ENCODE data around the gene PTPN2.
"Not testable (repeated sequence)": the region's sequence is repeated elsewhere in the genome, so short reads cannot be mapped to it uniquely, and the experiment has no call there.

DNA sequence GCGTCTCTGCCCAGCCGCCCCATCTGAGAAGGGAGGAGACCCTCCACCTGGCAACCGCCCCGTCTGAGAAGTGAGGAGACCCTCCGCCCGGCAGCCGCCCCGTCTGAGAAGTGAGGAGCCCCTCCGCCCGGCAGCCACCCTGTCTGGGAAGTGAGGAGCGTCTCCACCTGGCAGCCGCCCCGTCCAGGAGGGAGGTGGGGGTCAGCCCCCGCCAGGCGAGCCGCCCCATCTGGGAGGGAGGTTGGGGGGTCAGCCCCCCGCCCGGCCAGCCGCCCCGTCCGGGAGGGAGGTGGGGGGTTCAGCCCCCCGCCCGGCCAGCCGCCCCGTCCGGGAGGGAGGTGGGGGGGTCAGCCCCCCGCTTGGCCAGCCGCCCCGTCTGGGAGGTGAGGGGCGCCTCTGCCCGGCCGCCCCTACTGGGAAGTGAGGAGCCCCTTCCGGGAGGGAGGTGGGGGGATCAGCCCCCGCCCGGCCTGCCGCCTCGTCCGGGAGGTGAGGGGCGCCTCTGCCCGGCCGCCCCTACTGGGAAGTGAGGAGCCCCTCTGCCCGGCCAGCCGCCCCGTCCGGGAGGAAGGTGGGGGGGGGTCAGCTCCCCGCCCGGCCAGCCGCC, 10.0 kb downstream of the PTPN2 start:
- TF ChIP-seq, protein P1, sequence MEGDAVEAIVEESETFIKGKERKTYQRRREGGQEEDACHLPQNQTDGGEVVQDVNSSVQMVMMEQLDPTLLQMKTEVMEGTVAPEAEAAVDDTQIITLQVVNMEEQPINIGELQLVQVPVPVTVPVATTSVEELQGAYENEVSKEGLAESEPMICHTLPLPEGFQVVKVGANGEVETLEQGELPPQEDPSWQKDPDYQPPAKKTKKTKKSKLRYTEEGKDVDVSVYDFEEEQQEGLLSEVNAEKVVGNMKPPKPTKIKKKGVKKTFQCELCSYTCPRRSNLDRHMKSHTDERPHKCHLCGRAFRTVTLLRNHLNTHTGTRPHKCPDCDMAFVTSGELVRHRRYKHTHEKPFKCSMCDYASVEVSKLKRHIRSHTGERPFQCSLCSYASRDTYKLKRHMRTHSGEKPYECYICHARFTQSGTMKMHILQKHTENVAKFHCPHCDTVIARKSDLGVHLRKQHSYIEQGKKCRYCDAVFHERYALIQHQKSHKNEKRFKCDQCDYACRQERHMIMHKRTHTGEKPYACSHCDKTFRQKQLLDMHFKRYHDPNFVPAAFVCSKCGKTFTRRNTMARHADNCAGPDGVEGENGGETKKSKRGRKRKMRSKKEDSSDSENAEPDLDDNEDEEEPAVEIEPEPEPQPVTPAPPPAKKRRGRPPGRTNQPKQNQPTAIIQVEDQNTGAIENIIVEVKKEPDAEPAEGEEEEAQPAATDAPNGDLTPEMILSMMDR (conservative IDR thresholded peaks at IDR 0.05; ENCODE audit: low read depth in 2 of 2) = not testable (repeated sequence)
- not testable (repeated sequence) for TF ChIP-seq JUNB (IDR thresholded peaks at IDR 0.05; ENCODE audit: unreplicated experiment); POLR2AphosphoS5 (IDR thresholded peaks at IDR 0.05; ENCODE audit: low read depth); STAT1 (IDR thresholded peaks at IDR 0.05; ENCODE audit: unreplicated experiment); EZH2phosphoT487 (IDR thresholded peaks at IDR 0.05; ENCODE audit: unreplicated experiment); NANOG (IDR thresholded peaks at IDR 0.05; ENCODE audit: borderline replicate concordance); EZH2 (IDR thresholded peaks at IDR 0.05; ENCODE audit: low read depth, unreplicated experiment)
- TF ChIP-seq, protein P2, sequence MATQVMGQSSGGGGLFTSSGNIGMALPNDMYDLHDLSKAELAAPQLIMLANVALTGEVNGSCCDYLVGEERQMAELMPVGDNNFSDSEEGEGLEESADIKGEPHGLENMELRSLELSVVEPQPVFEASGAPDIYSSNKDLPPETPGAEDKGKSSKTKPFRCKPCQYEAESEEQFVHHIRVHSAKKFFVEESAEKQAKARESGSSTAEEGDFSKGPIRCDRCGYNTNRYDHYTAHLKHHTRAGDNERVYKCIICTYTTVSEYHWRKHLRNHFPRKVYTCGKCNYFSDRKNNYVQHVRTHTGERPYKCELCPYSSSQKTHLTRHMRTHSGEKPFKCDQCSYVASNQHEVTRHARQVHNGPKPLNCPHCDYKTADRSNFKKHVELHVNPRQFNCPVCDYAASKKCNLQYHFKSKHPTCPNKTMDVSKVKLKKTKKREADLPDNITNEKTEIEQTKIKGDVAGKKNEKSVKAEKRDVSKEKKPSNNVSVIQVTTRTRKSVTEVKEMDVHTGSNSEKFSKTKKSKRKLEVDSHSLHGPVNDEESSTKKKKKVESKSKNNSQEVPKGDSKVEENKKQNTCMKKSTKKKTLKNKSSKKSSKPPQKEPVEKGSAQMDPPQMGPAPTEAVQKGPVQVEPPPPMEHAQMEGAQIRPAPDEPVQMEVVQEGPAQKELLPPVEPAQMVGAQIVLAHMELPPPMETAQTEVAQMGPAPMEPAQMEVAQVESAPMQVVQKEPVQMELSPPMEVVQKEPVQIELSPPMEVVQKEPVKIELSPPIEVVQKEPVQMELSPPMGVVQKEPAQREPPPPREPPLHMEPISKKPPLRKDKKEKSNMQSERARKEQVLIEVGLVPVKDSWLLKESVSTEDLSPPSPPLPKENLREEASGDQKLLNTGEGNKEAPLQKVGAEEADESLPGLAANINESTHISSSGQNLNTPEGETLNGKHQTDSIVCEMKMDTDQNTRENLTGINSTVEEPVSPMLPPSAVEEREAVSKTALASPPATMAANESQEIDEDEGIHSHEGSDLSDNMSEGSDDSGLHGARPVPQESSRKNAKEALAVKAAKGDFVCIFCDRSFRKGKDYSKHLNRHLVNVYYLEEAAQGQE (IDR thresholded peaks at IDR 0.05; ENCODE audit: unreplicated experiment) = not testable (repeated sequence)
- TF ChIP-seq, protein P3, sequence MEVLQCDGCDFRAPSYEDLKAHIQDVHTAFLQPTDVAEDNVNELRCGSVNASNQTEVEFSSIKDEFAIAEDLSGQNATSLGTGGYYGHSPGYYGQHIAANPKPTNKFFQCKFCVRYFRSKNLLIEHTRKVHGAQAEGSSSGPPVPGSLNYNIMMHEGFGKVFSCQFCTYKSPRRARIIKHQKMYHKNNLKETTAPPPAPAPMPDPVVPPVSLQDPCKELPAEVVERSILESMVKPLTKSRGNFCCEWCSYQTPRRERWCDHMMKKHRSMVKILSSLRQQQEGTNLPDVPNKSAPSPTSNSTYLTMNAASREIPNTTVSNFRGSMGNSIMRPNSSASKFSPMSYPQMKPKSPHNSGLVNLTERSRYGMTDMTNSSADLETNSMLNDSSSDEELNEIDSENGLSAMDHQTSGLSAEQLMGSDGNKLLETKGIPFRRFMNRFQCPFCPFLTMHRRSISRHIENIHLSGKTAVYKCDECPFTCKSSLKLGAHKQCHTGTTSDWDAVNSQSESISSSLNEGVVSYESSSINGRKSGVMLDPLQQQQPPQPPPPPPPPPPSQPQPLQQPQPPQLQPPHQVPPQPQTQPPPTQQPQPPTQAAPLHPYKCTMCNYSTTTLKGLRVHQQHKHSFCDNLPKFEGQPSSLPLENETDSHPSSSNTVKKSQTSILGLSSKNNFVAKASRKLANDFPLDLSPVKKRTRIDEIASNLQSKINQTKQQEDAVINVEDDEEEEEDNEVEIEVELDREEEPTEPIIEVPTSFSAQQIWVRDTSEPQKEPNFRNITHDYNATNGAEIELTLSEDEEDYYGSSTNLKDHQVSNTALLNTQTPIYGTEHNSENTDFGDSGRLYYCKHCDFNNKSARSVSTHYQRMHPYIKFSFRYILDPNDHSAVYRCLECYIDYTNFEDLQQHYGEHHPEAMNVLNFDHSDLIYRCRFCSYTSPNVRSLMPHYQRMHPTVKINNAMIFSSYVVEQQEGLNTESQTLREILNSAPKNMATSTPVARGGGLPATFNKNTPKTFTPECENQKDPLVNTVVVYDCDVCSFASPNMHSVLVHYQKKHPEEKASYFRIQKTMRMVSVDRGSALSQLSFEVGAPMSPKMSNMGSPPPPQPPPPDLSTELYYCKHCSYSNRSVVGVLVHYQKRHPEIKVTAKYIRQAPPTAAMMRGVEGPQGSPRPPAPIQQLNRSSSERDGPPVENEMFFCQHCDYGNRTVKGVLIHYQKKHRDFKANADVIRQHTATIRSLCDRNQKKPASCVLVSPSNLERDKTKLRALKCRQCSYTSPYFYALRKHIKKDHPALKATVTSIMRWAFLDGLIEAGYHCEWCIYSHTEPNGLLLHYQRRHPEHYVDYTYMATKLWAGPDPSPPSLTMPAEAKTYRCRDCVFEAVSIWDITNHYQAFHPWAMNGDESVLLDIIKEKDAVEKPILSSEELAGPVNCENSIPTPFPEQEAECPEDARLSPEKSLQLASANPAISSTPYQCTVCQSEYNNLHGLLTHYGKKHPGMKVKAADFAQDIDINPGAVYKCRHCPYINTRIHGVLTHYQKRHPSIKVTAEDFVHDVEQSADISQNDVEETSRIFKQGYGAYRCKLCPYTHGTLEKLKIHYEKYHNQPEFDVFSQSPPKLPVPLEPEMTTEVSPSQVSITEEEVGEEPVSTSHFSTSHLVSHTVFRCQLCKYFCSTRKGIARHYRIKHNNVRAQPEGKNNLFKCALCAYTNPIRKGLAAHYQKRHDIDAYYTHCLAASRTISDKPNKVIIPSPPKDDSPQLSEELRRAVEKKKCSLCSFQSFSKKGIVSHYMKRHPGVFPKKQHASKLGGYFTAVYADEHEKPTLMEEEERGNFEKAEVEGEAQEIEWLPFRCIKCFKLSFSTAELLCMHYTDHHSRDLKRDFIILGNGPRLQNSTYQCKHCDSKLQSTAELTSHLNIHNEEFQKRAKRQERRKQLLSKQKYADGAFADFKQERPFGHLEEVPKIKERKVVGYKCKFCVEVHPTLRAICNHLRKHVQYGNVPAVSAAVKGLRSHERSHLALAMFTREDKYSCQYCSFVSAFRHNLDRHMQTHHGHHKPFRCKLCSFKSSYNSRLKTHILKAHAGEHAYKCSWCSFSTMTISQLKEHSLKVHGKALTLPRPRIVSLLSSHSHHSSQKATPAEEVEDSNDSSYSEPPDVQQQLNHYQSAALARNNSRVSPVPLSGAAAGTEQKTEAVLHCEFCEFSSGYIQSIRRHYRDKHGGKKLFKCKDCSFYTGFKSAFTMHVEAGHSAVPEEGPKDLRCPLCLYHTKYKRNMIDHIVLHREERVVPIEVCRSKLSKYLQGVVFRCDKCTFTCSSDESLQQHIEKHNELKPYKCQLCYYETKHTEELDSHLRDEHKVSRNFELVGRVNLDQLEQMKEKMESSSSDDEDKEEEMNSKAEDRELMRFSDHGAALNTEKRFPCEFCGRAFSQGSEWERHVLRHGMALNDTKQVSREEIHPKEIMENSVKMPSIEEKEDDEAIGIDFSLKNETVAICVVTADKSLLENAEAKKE (CRISPR knock-in tag; IDR thresholded peaks at IDR 0.05) = not testable (repeated sequence)
- TF ChIP-seq, protein P4, sequence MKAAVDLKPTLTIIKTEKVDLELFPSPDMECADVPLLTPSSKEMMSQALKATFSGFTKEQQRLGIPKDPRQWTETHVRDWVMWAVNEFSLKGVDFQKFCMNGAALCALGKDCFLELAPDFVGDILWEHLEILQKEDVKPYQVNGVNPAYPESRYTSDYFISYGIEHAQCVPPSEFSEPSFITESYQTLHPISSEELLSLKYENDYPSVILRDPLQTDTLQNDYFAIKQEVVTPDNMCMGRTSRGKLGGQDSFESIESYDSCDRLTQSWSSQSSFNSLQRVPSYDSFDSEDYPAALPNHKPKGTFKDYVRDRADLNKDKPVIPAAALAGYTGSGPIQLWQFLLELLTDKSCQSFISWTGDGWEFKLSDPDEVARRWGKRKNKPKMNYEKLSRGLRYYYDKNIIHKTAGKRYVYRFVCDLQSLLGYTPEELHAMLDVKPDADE (IDR thresholded peaks at IDR 0.05) = not testable (repeated sequence)

Data from GM23338 (cell line).